Suppressor macrophage treated with lipopolysaccharide for 1 hour (primary cell): ENCODE results near the gene HECTD4.
"Not testable (repeated sequence)": the region's sequence is repeated elsewhere in the genome, so short reads cannot be mapped to it uniquely, and the experiment has no call there.

Experiments used
- DNase-seq, 3 donors: peaks; one replicate each; pipeline ENCODE4 v3.0.0-alpha.2; 2020 to 2022

Gene HECTD4

DNA sequence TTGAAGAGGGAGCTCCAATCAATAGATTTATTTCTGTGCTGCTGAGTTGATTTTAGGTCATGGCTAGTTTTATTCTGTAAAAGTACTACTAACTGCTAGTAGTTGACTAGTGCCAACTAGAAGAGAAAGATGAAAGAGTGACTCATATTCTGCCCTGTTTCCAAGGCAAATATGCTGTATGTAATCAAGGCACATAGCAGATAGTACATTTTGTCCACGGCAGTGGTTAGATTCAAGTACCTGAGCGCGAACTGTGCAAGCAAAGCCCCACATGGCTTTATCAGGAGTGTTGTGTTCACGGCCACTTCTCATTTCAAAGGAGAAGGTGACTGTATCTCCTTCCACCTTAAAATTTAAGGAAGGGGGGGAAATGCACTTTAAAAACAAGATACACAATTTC, 130.0 kb downstream of the HECTD4 start:
- DNase-seq: no peak

GRCh38 chr12:112244902-112245301, 137.3 kb downstream of the HECTD4 start:
- not testable (repeated sequence) for DNase-seq

- DNase-seq: no peak
These were observed 138.7 kb downstream of the HECTD4 start for GRCh38 chr12:112243255-112244110.

- no peak for DNase-seq
These were observed 141.1 kb downstream of the HECTD4 start for GRCh38 chr12:112241176-112241575.

- no peak for DNase-seq
These were observed 142.3 kb downstream of the HECTD4 start for GRCh38 chr12:112239881-112240280.

GRCh38 chr12:112239020-112239419, 143.2 kb downstream of the HECTD4 start:
- DNase-seq: no peak

GRCh38 chr12:112238441-112238840, 143.8 kb downstream of the HECTD4 start:
- DNase-seq: no peak

- DNase-seq: no peak
These were observed 145.4 kb downstream of the HECTD4 start for GRCh38 chr12:112236786-112237185.

DNA sequence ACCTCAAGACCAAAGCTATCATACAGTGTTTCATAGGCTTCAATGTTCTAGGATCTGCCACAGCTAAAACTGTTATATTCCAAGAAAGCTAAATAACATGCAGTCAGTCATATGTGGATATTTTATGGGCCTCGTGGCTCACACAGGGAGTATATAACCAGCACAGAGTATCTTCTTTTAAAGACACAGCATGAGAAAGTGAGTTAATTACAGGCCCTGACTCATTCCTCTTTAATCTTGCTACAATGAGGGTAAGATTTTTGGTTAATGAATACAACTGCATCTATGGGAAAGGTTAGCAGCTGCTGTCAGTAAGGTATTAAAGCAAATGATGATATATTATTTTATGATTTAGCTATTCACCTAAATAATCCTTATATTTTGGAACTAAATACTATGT, 145.8 kb downstream of the HECTD4 start:
- DNase-seq: no peak

DNA sequence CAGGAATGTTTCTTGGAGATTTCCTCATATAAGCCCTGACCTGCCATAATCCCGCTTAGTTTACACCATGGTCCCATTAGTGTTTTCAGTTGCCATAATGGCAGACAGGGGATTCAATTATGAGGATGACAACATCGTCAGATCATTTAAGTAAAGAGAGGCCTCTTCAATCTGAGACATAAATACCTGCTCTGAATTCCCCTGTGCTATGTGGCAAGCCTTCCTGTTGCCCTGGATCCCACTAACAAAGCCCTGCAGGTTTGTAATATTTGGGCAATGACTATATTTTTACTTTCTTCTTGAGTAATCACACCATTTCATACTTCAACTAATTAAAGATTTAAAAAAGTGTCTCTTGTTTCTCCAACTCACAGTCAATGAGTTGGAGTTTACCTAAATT, 147.9 kb downstream of the HECTD4 start:
- no peak for DNase-seq

DNA sequence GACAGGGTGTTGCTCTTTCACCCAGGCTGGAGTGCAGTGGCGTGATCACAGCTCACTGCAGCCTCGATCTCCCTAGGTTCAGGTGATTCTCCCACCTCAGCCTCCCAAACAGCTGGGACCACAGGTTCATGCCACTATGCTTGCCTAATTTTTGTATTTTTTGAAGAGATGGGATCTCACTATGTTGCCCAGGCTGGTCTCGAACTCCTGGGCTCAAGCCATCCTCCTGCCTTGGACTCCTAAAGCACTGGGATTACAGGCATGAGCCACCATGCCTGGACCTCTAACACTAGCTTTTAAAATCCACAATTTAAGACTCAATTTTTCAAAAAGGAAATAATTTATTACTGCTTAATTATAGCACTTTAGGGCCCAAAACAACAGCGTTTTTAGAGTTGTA, 149.0 kb downstream of the HECTD4 start:
- DNase-seq: peak in 1 of 3 donors; percentile 2

DNA sequence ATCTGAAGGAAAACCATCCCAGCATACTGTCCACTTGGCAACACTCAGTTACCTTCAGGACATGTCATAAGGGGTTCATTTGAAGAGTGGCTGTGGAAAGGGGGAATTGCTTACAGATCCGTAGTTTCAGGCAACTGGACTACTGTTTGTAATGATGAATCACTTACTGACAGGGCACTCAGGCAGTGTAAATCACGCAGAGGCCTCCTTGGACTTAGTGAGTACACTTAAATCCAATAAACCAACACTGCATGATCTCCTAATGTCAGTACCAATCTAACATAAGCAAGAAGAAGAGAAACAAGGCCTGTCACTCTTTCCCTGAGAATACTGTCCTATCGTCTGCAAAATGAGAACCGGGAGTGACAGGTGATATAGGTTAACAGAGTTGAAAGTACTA, 152.1 kb downstream of the HECTD4 start:
- DNase-seq: peak in 1 of 3 donors; percentile 13

DNA sequence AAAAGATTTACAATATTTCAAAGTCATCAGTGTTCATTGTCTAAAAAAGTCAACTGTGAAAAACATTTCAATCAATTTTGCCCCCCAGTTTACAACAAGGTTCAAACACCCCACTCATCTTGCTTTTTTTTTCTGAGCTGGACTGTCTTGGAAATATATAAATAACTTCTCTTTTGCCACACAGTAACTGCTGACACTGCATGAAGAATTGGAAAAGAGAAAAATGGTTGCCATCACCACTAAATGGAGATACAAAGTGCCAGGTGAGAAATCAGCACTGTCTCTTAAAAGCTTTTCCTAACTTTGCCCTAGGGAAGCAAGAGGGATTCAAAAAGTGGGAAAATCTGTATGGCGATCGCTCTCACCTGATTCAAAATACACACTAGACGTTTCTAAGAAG, 155.5 kb downstream of the HECTD4 start:
- DNase-seq: no peak

DNA sequence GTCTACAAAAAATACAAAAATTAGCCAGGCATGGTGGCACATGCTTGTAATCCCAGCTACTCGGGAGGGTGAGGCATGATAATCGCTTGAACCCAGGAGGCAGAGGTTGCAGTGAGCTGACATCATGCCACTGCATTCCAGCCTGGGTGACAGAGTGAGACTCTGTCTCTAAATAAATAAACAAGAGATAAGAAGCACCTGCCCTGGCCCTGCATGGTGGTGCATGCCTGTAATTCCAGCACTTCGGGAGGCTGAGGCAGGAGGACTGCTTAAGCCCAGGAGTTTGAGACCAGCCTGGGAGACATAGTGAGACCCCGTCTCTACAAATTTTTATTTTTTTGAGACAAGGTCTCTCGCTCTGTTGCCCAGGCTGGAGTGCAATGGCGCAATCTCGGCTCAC, 161.6 kb downstream of the HECTD4 start:
- not testable (repeated sequence) for DNase-seq

DNA sequence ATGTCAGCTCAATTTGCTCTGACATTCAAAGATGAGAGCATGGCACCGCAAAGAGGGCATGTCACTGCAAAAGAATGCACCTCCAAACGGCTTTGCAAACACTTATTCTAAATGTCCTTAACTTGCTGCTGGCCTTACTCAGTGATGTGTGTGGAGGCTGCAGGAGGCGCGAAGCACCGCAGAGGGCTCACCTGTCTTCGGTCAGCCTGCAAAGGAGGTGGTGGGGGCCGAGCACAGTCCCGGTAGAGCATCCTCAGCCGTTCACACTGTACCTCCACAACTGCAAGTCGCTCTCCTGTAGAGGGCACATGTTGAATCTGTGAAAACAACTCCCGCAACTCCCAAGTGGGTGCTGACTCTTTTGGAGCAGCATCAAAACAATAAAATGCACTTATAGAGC, 163.0 kb downstream of the HECTD4 start:
- no peak for DNase-seq

DNA sequence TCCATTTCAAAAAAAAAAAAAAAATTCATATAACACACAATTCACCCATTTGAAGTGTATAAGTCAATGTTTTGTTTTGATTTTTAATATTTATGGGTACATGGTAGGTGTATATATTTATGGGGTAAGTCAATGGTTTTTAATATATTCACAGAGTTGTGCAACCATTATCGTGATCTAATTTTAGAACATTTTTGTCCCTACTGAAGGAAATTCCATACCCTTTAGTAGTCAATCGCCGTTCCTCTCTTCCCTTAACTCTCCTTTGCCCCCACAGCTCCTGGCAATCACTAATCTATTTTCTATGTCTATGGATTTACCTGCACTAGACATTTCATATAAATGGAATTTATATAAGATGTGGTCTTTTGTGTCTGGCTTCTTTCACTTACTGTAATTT, 164.1 kb downstream of the HECTD4 start:
- no peak for DNase-seq

- no peak for DNase-seq
These were observed 164.6 kb downstream of the HECTD4 start for GRCh38 chr12:112217647-112218046.

DNA sequence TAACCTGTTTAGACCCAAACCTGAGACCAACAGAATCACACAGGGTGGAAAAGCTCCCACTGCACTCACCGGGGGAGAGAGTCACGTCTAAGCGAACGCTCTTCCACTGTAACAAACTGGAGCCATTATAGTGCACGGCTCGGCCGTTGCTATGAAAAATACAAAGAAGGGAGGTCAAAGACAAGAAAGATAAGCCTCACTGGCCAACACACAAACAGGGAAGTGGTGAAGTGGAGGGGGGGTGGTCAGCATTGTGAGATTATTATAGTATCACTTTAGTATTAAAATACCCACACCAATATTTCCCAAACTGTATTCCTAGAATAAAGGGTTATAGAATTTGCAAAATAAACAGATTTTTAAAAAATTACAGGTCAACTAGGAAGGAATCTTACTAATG, 166.0 kb downstream of the HECTD4 start:
- no peak for DNase-seq

DNA sequence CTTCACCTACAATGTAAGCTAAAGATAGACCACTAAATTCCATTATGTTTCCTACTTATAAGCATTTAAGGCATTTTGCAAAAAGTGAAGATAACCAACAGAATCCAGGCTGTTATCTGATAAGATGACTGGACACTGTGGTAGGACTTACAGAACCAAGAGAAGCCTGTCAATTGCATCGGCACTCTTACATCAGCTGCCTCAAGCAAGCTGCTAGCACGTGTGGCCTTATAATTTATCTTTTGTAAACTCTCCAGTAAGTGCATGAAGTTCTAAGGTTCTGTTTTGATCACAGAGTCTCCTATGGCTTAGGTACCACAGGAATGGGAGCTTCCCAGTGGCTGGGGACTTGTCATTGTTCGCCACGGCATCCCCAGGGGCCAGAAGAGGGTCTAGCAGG, 168.2 kb downstream of the HECTD4 start:
- DNase-seq: no peak

- no peak for DNase-seq
These were observed 173.8 kb downstream of the HECTD4 start for GRCh38 chr12:112208301-112208910.

DNA sequence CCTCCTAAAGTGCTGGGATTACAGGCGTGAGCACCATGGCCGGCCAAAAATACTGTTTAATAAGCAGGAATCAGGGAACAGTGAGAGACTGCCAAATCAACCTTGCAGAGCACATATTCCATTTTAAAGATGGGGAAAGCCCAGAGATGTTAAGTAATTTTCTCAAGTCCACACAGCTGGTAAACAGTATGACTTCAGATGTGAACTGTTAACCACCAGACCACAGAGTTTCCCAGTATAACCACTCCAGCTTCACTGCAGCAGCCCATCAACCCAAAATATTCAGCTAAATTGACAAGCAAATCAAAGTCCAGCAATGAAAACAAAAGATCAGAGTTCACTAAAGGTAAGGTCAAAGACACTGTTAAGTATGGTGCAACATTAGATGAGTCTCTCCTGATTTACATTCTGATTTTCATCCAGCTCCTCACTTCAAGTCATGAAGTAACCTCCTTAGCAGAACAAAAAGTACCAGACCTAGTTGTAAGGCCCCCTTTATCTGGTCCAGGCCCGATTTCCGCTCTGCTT, 174.8 kb downstream of the HECTD4 start:
- DNase-seq: no peak

GRCh38 chr12:112206944-112207343, 175.3 kb downstream of the HECTD4 start:
- no peak for DNase-seq

DNA sequence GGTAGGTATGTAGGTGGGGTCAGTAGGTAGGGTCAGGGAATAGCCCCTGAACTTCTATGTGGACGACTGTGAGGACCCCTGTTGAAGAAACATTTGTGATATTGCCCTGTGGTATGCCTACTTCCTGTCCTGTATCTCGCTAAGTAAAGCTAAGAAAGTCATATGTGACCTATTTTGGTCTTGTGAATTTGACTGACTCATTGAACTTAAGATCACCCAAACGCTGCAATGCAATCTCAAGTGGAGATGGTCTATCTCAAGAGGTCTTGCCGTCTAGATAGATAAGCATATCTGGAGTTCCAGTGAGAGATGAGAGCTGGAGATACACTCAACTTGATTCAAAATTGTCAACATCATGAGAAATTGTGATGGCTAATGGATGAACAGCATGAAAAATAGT, 183.1 kb downstream of the HECTD4 start:
- DNase-seq: no peak

- DNase-seq: peak; percentile 26 to 46 (median 28)
These were observed 184.0 kb downstream of the HECTD4 start for GRCh38 chr12:112198120-112198733.
